SK-N-SH (cell line): ENCODE data around the gene ANKRD50. TPM values are rescaled to one million over a fixed set of nuclear protein-coding genes. Genes with fewer than 3 reads are reported as not detected.

Experiments
- CTCF ChIA-PET: fragments of 300-600, 350-600 bp; formaldehyde crosslinking; extraction: SDS; loops from one replicate; lab custom pipeline; 2021; lab: Yijun Ruan, JAX
- POLR2A ChIA-PET: fragments of 350-600 bp; sonication (Branson Sonifier 250); formaldehyde crosslinking; extraction: SDS; loops from one replicate; lab custom pipeline; 2020; ENCODE audit warnings: antibody characterized with exemption, inconsistent platforms; lab: Yijun Ruan, JAX
- DNase-seq: peaks from one replicate; pipeline ENCODE4 v3.0.0; 2012
- H2AFZ ChIP-seq: fragments of 200-600 bp; sonication (generic); 2 replicates; pipeline ENCODE4 v1.8.1; 2016; ENCODE audit warnings: antibody characterized with exemption, mild to moderate bottlenecking, low read depth
- H3F3A ChIP-seq: fragments of 200-600 bp; sonication (generic); replicated peaks from 2 replicates; pipeline ENCODE3; 2016; ENCODE audit warnings: antibody characterized with exemption, mild to moderate bottlenecking; ENCODE audit not compliant: insufficient read depth
- H3K27ac ChIP-seq, 2 experiments: fragments of 200-500 bp in 1 of 2; fragments of 200-600 bp in 1 of 2; sonication (Bioruptor generic) in 1 of 2; sonication (generic), shearing (Covaris generic) in 1 of 2; 2 replicates each; pipeline versions ENCODE4 v1.5.1 to v1.6.1; 2014 to 2016; ENCODE audit warnings: low read depth in 2 of 2, inconsistent platforms in 1 of 2, low read length in 1 of 2, mild to moderate bottlenecking in 1 of 2, mixed read lengths in 1 of 2
- H3K27me3 ChIP-seq: fragments of 200-600 bp; sonication (generic), shearing (Covaris generic); 2 replicates; pipeline ENCODE4 v1.6.1; 2016; ENCODE audit warnings: mixed run types; ENCODE audit not compliant: insufficient read depth
- H3K36me3 ChIP-seq, 2 experiments: fragments of 200-500 bp in 1 of 2; fragments of 200-600 bp in 1 of 2; sonication (Bioruptor generic) in 1 of 2; sonication (generic) in 1 of 2; replicated peaks in 1 of 2; 2 replicates each; pipeline versions ENCODE3 to v1.5.1; 2014 to 2016; ENCODE audit warnings: low read length in 1 of 2, mild to moderate bottlenecking in 1 of 2; ENCODE audit not compliant: insufficient read depth in 2 of 2, control insufficient read depth in 1 of 2
- H3K4me1 ChIP-seq, 2 experiments: fragments of 200-500 bp in 1 of 2; fragments of 200-600 bp in 1 of 2; sonication (Bioruptor generic) in 1 of 2; sonication (generic), shearing (Covaris generic) in 1 of 2; 2 replicates each; pipeline versions ENCODE4 v1.5.1 to v1.6.1; 2014 to 2016; ENCODE audit warnings: low read depth in 1 of 2, low read length in 1 of 2, mixed run types in 1 of 2; ENCODE audit not compliant: insufficient read depth in 2 of 2, control insufficient read depth in 1 of 2
- H3K4me2 ChIP-seq: fragments of 200-600 bp; sonication (generic), shearing (Covaris generic); 2 replicates; pipeline ENCODE4 v1.6.1; 2017; ENCODE audit warnings: mixed run types
- H3K4me3 ChIP-seq, 2 experiments: fragments of 200-500 bp in 1 of 2; fragments of 200-600 bp in 1 of 2; sonication (Bioruptor generic) in 1 of 2; sonication (generic), shearing (Covaris generic) in 1 of 2; 2 replicates each; pipeline versions ENCODE4 v1.5.1 to v1.8.1; 2014 to 2016; ENCODE audit warnings: low read depth in 2 of 2, inconsistent platforms in 1 of 2, low read length in 1 of 2, mild to moderate bottlenecking in 1 of 2, mixed read lengths in 1 of 2, moderate library complexity in 1 of 2
- H3K79me2 ChIP-seq: fragments of 200-600 bp; sonication (generic); 2 replicates; pipeline ENCODE4 v1.8.1; 2017; ENCODE audit warnings: mild to moderate bottlenecking; ENCODE audit not compliant: insufficient read depth
- H3K9ac ChIP-seq: fragments of 200-600 bp; sonication (generic); 2 replicates; pipeline ENCODE4 v1.6.1; 2017; ENCODE audit warnings: mixed run types
- H3K9me2 ChIP-seq: fragments of 200-600 bp; sonication (generic); 2 replicates; pipeline ENCODE4 v1.6.1; 2017; ENCODE audit warnings: mixed run types
- H3K9me3 ChIP-seq: fragments of 200-600 bp; sonication (generic); 2 replicates; pipeline ENCODE4 v1.6.1; 2017; ENCODE audit warnings: mixed run types, mild to moderate bottlenecking, moderate library complexity
- H4K20me1 ChIP-seq: fragments of 200-600 bp; sonication (generic); 2 replicates; pipeline ENCODE4 v1.6.1; 2017; ENCODE audit warnings: mild to moderate bottlenecking, mixed run types; ENCODE audit not compliant: insufficient read depth
- ELF1 ChIP-seq: IDR thresholded peaks from 2 replicates; pipeline ENCODE4 v1.4.0; 2012
- EP300 ChIP-seq, 2 experiments: IDR thresholded peaks; 2 replicates each; pipeline versions ENCODE4 v1.4.0 to v1.6.1; 2012; ENCODE audit warnings: borderline replicate concordance in 1 of 2, low read depth in 1 of 2, low read length in 1 of 2
- EZH2phosphoT487 ChIP-seq: fragments of 200-600 bp; sonication (generic); IDR thresholded peaks from 2 replicates; pipeline ENCODE4 v1.6.1; 2017; ENCODE audit warnings: low read depth, mixed run types, mild to moderate bottlenecking, antibody characterized with exemption, moderate library complexity, borderline replicate concordance
- FOSL2 ChIP-seq: IDR thresholded peaks from 2 replicates; pipeline ENCODE4 v1.4.0; 2012; ENCODE audit warnings: low read depth, mild to moderate bottlenecking, moderate library complexity, borderline replicate concordance
- FOXJ3 ChIP-seq: sonication (generic); formaldehyde crosslinking; IDR thresholded peaks from 2 replicates; pipeline ENCODE4 v1.5.1; 2020; ENCODE audit warnings: mild to moderate bottlenecking, missing genetic modification reagents
- FOXM1 ChIP-seq: IDR thresholded peaks from 2 replicates; pipeline ENCODE4 v1.4.0; 2012; ENCODE audit warnings: low read depth, mild to moderate bottlenecking
- JUND ChIP-seq: IDR thresholded peaks from 2 replicates; pipeline ENCODE4 v1.4.0; 2012
- MEF2A ChIP-seq: IDR thresholded peaks from 2 replicates; pipeline ENCODE4 v1.4.0; 2012; ENCODE audit warnings: low read depth, borderline replicate concordance
- NFIC ChIP-seq: IDR thresholded peaks from 2 replicates; pipeline ENCODE4 v1.4.0; 2012; ENCODE audit warnings: borderline replicate concordance
- RAD21 ChIP-seq: IDR thresholded peaks from 2 replicates; pipeline ENCODE4 v1.6.1; 2012; ENCODE audit warnings: mild to moderate bottlenecking, low read length
- RFX5 ChIP-seq: IDR thresholded peaks from 2 replicates; pipeline ENCODE4 v1.6.1; 2012; ENCODE audit warnings: mild to moderate bottlenecking, improper control_type of control experiment, low read length
- SIN3A ChIP-seq: IDR thresholded peaks from 2 replicates; pipeline ENCODE4 v1.6.1; 2012; ENCODE audit warnings: low read depth, mild to moderate bottlenecking, low read length, moderate library complexity, borderline replicate concordance
- TAF1 ChIP-seq: IDR thresholded peaks from 2 replicates; pipeline ENCODE4 v1.6.1; 2012; ENCODE audit warnings: low read depth, mild to moderate bottlenecking, low read length, moderate library complexity, borderline replicate concordance
- TEAD4 ChIP-seq: IDR thresholded peaks from 2 replicates; pipeline ENCODE4 v1.4.0; 2012; ENCODE audit warnings: mild to moderate bottlenecking, borderline replicate concordance; ENCODE audit not compliant: insufficient read depth
- WGBS: methylation state at CpG from one replicate; pipeline ENCODE4 v1.1.6; 2017; ENCODE audit warnings: low lambda C conversion rate; 5-methylcytosine and 5-hydroxymethylcytosine counted together
- polyA plus RNA-seq, 3 experiments: library from polyadenylated mRNA; depleted of rRNA; stranded (reverse); fragments of >200 nt; gene quantifications; 2 replicates each; pipeline ENCODE4 v1.2.3, GENCODE V29; 2012
- TF ChIP-seq, protein P1 (sequence below): fragments of 150-350 bp; IDR thresholded peaks from 2 replicates; pipeline ENCODE4 v1.6.1; 2016; ENCODE audit warnings: mild to moderate bottlenecking, low read depth, low read length
- TF ChIP-seq, protein P2 (sequence below): IDR thresholded peaks from 2 replicates; pipeline ENCODE4; 2012
- TF ChIP-seq, protein P3 (sequence below): fragments of 150-350 bp; IDR thresholded peaks from 2 replicates; pipeline ENCODE4 v1.6.1; 2017; ENCODE audit warnings: antibody characterized with exemption, low read length, low read depth, borderline replicate concordance
- TF ChIP-seq, protein P4 (sequence below): IDR thresholded peaks from 2 replicates; pipeline ENCODE4 v1.4.0; 2012; ENCODE audit warnings: low read depth
- TF ChIP-seq, protein P5 (sequence below): IDR thresholded peaks from 2 replicates; pipeline ENCODE4 v1.6.1; 2012; ENCODE audit warnings: mild to moderate bottlenecking, low read depth, low read length, moderate library complexity

Gene ANKRD50
- polyA plus RNA-seq, 1 of the 3 experiments (the other 2 are of a cell fraction) = 13.5 TPM

DNA sequence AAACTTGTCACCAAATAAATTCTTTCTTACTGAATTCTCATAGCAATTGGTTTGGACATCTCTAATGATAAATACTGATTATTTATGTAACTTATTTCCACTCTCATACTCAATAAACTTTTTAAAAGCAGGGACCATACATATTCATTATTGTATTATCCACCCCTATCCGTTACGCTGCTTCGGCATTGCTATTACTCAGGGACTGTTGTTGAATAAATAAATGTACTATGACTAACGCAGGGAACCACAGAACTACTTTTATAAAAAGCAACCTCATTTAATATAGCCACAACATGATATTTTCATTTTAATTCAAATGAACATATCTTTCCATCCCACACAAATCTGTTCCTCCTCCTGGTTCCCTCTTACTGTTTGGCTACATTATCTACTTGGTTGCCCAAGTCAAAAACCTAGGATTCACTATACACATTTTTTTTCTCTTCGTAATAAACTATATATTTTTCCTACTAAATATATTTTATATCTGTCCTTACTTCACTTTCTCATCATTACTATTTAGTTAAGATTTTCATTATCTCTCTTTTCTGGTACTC is 14.9 kb upstream of the ANKRD50 start:
- no peak for DNase-seq
- no peaks in the 10 kb centered on the region for H3K79me2 ChIP-seq
- CTCF ChIA-PET = interaction anchor here (0.7 kb wide), 1 partner anchor 556 kb away, joined by 3 read pairs; no protein-coding TSS in a partner anchor
- TF ChIP-seq, protein P1, sequence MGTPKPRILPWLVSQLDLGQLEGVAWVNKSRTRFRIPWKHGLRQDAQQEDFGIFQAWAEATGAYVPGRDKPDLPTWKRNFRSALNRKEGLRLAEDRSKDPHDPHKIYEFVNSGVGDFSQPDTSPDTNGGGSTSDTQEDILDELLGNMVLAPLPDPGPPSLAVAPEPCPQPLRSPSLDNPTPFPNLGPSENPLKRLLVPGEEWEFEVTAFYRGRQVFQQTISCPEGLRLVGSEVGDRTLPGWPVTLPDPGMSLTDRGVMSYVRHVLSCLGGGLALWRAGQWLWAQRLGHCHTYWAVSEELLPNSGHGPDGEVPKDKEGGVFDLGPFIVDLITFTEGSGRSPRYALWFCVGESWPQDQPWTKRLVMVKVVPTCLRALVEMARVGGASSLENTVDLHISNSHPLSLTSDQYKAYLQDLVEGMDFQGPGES = no peak
- TF ChIP-seq FOSL2 (no peak), ELF1 (no peak), MEF2A (no peak), RFX5 (no peak), FOXJ3 (CRISPR knock-in tag) (no peak), RAD21 (no peak), EZH2phosphoT487 (no peak), TAF1 (no peak), NFIC (no peak), TEAD4 (no peak), EP300 (IDR thresholded peaks at IDR 0.05; ENCODE audit: borderline replicate concordance in 1 of 2, low read depth in 1 of 2, low read length in 1 of 2) (no peak), FOXM1 (no peak), SIN3A (no peak), JUND (no peak)
- TF ChIP-seq, protein P2, sequence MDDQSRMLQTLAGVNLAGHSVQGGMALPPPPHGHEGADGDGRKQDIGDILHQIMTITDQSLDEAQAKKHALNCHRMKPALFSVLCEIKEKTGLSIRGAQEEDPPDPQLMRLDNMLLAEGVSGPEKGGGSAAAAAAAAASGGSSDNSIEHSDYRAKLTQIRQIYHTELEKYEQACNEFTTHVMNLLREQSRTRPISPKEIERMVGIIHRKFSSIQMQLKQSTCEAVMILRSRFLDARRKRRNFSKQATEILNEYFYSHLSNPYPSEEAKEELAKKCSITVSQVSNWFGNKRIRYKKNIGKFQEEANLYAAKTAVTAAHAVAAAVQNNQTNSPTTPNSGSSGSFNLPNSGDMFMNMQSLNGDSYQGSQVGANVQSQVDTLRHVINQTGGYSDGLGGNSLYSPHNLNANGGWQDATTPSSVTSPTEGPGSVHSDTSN = no peak
- TF ChIP-seq, protein P3, sequence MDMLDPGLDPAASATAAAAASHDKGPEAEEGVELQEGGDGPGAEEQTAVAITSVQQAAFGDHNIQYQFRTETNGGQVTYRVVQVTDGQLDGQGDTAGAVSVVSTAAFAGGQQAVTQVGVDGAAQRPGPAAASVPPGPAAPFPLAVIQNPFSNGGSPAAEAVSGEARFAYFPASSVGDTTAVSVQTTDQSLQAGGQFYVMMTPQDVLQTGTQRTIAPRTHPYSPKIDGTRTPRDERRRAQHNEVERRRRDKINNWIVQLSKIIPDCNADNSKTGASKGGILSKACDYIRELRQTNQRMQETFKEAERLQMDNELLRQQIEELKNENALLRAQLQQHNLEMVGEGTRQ = no peak
- TF ChIP-seq, protein P4, sequence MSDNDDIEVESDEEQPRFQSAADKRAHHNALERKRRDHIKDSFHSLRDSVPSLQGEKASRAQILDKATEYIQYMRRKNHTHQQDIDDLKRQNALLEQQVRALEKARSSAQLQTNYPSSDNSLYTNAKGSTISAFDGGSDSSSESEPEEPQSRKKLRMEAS = no peak
- TF ChIP-seq, protein P5, sequence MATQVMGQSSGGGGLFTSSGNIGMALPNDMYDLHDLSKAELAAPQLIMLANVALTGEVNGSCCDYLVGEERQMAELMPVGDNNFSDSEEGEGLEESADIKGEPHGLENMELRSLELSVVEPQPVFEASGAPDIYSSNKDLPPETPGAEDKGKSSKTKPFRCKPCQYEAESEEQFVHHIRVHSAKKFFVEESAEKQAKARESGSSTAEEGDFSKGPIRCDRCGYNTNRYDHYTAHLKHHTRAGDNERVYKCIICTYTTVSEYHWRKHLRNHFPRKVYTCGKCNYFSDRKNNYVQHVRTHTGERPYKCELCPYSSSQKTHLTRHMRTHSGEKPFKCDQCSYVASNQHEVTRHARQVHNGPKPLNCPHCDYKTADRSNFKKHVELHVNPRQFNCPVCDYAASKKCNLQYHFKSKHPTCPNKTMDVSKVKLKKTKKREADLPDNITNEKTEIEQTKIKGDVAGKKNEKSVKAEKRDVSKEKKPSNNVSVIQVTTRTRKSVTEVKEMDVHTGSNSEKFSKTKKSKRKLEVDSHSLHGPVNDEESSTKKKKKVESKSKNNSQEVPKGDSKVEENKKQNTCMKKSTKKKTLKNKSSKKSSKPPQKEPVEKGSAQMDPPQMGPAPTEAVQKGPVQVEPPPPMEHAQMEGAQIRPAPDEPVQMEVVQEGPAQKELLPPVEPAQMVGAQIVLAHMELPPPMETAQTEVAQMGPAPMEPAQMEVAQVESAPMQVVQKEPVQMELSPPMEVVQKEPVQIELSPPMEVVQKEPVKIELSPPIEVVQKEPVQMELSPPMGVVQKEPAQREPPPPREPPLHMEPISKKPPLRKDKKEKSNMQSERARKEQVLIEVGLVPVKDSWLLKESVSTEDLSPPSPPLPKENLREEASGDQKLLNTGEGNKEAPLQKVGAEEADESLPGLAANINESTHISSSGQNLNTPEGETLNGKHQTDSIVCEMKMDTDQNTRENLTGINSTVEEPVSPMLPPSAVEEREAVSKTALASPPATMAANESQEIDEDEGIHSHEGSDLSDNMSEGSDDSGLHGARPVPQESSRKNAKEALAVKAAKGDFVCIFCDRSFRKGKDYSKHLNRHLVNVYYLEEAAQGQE = no peak
- no peaks in the 10 kb centered on the region for H3K4me1 ChIP-seq
- H3K36me3 ChIP-seq = no peaks in the 10 kb centered on the region
- no peaks in the 10 kb centered on the region for H3K27me3 ChIP-seq
- no peaks in the 10 kb centered on the region for H3K9me3 ChIP-seq
- no peak overlapping the region for H3K9ac ChIP-seq
- H3K4me3 ChIP-seq = no peak overlapping the region
- POLR2A ChIA-PET = no interaction called here
- H2AFZ ChIP-seq = no peak overlapping the region
- no peak overlapping the region for H3K27ac ChIP-seq
- no peaks in the 10 kb centered on the region for H4K20me1 ChIP-seq
- H3F3A ChIP-seq = no peaks in the 10 kb centered on the region
- H3K4me2 ChIP-seq = no peak overlapping the region
- no peaks in the 10 kb centered on the region for H3K9me2 ChIP-seq
- 90% methylated on average over 5 of the region's 5 CpGs for WGBS
